ENCODE results near the gene MB21D2.

GRCh38 chr3:192843119-192843518 lies 74.5 kb downstream of the MB21D2 start:
- TF ChIP-seq POLR2AphosphoS5 (IDR thresholded peaks at IDR 0.05) (no peak), CTCF (IDR thresholded peaks at IDR 0.05) (no peak), POLR2A (IDR thresholded peaks at IDR 0.05) (no peak), EP300 (IDR thresholded peaks at IDR 0.05) (no peak)

Data from upper lobe of left lung (tissue), 4 donors.